Measurements from ENCODE around the gene PHLDB3.

PHLDB3 gene

DNA sequence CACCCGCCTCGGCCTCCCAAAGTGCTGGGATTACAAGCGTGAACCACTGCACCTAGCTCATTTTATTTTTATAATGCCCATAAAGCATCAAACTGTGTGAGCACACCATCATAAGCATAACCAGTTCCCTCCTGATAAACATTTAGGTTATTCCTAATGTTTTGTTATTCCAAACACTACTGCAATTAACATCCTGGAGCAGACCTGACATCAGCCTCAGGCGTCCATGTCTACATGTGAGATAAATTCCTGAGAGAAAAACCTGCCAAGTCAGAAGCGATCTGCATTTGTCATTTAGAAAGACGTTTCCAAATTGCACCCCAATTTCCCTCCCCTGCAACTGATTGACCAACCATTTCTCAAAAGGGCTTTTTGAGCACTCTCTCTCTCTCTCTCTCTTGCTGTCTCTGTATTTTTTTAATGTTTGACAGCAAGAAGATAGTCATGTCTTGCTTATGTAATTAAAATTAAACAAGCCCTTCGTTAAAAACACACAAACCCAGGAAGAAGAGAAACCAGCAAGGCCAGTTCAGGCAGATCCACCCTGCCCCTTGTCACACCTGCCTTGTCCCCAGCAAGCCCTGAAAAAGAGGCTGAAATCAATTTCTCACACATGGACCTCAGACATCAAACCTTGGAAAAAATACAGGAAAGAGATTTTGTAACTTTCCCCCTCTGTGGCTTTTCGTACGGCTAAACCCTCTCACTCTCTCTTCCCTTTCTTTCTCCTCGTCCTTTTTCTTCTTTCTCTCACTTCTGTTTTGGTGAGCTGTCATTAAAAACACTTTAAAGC is 49.0 kb downstream of the PHLDB3 start:
- H3K9me3 ChIP-seq: no peaks in the 10 kb centered on the region
- H3K27ac ChIP-seq: no peak overlapping the region
- TF ChIP-seq, protein P1, sequence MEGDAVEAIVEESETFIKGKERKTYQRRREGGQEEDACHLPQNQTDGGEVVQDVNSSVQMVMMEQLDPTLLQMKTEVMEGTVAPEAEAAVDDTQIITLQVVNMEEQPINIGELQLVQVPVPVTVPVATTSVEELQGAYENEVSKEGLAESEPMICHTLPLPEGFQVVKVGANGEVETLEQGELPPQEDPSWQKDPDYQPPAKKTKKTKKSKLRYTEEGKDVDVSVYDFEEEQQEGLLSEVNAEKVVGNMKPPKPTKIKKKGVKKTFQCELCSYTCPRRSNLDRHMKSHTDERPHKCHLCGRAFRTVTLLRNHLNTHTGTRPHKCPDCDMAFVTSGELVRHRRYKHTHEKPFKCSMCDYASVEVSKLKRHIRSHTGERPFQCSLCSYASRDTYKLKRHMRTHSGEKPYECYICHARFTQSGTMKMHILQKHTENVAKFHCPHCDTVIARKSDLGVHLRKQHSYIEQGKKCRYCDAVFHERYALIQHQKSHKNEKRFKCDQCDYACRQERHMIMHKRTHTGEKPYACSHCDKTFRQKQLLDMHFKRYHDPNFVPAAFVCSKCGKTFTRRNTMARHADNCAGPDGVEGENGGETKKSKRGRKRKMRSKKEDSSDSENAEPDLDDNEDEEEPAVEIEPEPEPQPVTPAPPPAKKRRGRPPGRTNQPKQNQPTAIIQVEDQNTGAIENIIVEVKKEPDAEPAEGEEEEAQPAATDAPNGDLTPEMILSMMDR (IDR thresholded peaks at IDR 0.05): no peak
- intact Hi-C loops (cut with DNase I; ENCODE audit: low total_unique reads): no loop called here
- H3K4me3 ChIP-seq: no peak overlapping the region
- no peaks in the 10 kb centered on the region for H3K36me3 ChIP-seq
- no peaks in the 10 kb centered on the region for H3K27me3 ChIP-seq
- no peak for DNase-seq
- H3K4me1 ChIP-seq: no peaks in the 10 kb centered on the region

DNA sequence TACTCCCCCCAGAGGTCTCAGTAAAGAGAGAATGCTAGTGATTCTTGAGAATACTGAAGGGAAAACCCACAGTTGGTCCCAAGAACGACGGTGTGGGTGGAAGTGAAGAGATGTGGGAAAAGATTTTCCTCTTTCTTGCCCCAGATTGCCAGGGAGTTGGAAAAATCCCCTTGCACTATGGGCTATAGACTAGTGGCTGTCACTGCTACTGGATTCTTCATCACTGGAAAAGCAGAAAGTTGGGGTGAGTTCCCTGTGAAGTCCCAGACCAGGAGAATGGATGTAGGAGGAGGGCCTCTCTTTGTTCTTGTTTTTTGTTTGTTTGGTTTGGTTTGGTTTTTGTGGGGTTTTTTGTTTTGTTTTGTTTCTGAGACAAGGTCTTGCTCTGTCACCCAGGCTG is 50.5 kb downstream of the PHLDB3 start:
- H3K27me3 ChIP-seq: no peaks in the 10 kb centered on the region
- TF ChIP-seq, protein P1 (IDR thresholded peaks at IDR 0.05): no peak
- intact Hi-C loops (cut with DNase I; ENCODE audit: low total_unique reads): no loop called here
- no peaks in the 10 kb centered on the region for H3K36me3 ChIP-seq
- no peak for DNase-seq
- no peak overlapping the region for H3K27ac ChIP-seq
- H3K4me3 ChIP-seq: no peak overlapping the region
- H3K4me1 ChIP-seq: no peaks in the 10 kb centered on the region
- no peaks in the 10 kb centered on the region for H3K9me3 ChIP-seq

DNA sequence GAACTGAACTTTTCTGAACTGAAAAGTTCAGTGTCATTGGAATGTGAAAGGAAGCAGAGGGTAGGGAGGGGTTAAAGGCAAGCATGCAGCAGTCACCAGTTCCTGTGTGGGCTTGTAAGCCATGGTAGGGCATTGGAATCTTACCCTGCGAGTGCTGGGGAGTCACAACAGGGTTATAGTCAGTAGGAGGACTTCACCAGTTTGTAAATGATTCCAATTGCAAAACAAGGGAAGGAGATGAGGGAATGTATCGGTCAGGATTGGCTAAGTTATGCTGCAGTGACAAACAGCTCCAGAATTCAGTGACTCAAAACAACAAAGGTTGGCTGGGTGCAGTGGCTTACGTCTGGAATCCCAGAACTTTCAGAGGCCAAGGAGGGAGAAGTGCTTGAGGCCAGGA is 52.0 kb downstream of the PHLDB3 start:
- Histone ChIP-seq H3K9me3 (no peaks in the 10 kb centered on the region), H3K36me3 (no peaks in the 10 kb centered on the region), H3K27ac (no peak overlapping the region), H3K27me3 (no peaks in the 10 kb centered on the region), H3K4me3 (no peak overlapping the region), H3K4me1 (no peaks in the 10 kb centered on the region)
- TF ChIP-seq, protein P1 (IDR thresholded peaks at IDR 0.05): no peak
- DNase-seq: no peak
- intact Hi-C loops (cut with DNase I; ENCODE audit: low total_unique reads): no loop called here

DNA sequence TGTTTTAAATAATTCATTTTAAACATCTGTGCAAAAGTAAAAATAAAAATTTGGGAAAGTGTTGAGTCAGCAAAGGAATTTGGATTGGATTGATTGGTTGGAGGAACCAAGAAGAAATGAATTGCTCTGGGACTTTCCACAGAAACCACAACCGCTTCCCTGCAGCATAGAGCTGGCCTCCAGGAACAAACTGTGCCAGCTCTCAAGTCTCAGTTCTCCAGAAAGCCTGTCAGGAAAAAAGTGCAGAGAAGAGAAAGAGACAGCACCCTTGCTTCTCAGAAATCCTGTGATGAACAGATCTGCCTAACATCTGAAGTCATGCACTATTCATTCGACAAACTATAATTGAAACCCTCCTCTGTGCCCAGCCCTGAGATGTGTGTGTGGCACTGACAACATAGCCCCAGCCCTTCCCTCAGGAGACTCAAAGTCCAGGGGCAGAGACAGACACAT is 54.0 kb downstream of the PHLDB3 start:
- no peak for DNase-seq
- Histone ChIP-seq H3K4me3 (no peak overlapping the region), H3K36me3 (no peaks in the 10 kb centered on the region), H3K4me1 (no peaks in the 10 kb centered on the region), H3K27me3 (no peaks in the 10 kb centered on the region), H3K27ac (no peak overlapping the region), H3K9me3 (no peaks in the 10 kb centered on the region)
- intact Hi-C loops (cut with DNase I; ENCODE audit: low total_unique reads): no loop called here
- TF ChIP-seq, protein P1 (IDR thresholded peaks at IDR 0.05): no peak

DNA sequence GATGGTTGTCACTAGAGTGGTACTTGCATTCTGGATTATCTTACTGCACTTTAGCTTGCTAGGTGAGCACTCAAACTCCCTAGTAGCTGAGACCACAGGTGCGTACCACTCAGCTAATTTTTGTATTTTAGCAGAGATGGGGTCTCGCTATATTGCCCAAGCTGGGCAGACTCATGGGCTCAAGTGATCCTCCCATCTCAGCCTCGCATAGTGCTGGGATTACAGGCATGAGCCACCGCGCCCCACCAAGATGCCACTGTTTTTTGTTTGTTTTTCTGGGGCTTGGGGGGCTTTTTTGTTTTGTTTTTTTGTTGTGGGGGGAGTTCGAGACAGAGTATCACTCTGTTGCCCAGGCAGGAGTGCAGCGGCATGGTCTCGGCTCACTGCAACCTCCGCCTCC is 56.9 kb downstream of the PHLDB3 start:
- H3K27ac ChIP-seq: no peak overlapping the region
- H3K4me1 ChIP-seq: no peaks in the 10 kb centered on the region
- intact Hi-C loops (cut with DNase I; ENCODE audit: low total_unique reads): loop anchor here (2.0 kb wide), 1 partner anchor 71 kb away; no protein-coding TSS in a partner anchor
- no peak overlapping the region for H3K4me3 ChIP-seq
- H3K36me3 ChIP-seq: no peaks in the 10 kb centered on the region
- no peak for DNase-seq
- H3K27me3 ChIP-seq: no peaks in the 10 kb centered on the region
- H3K9me3 ChIP-seq: no peaks in the 10 kb centered on the region
- TF ChIP-seq, protein P1 (IDR thresholded peaks at IDR 0.05): no peak
